GM19099 (cell line): ENCODE results near the gene HTR6.

Experiments used
- POLR2A ChIP-seq: IDR thresholded peaks from 3 replicates; pipeline ENCODE4 v1.6.1; 2011; ENCODE audit warnings: low read depth; ENCODE audit not compliant: insufficient read length; ENCODE audit errors: extremely low read depth

The HTR6 gene

GRCh38 chr1:19648239-19648638 lies 16.4 kb upstream of the HTR6 start:
- no peak for TF ChIP-seq POLR2A

- TF ChIP-seq POLR2A: no peak
Measured at GRCh38 chr1:19648689-19649088, 16.0 kb upstream of the HTR6 start.

DNA sequence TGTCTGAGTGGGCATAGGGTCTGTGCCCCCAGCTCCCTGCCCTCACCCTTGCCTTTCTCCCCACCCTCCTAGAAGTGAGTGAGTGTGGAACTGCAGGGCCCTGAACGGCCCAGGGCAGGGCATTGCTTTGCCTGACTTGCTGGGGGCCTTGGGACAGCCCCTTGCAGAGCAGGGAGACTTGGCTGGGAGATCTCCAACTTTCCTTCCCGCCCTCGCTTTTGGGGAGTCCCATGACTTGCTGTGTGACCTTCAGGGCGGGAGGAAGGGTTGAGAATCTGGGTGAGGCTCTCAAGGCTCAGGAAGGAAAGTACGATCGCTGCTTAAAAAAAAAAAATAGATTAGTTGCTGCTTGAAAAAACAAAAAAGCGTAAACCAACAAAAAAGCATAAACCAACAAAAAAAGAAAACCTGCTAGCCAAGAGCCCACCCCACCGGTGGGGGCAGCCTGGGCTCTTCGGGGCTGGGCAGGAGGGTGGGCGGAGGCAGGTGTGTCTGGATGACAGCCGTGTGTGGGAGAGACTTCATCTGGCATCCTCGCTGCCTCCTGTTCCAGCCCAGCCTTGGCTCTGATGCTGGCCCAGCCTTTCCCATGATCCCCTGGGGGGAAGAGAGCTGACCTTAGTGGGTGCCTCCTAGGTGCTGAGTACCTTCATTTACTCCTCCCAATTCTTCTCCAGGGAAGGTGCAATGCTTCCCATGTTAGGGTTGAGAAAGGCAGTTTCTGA lies 14.1 kb upstream of the HTR6 start:
- no peak for TF ChIP-seq POLR2A

- TF ChIP-seq POLR2A: no peak
Measured at GRCh38 chr1:19651141-19651737, 13.4 kb upstream of the HTR6 start.

DNA sequence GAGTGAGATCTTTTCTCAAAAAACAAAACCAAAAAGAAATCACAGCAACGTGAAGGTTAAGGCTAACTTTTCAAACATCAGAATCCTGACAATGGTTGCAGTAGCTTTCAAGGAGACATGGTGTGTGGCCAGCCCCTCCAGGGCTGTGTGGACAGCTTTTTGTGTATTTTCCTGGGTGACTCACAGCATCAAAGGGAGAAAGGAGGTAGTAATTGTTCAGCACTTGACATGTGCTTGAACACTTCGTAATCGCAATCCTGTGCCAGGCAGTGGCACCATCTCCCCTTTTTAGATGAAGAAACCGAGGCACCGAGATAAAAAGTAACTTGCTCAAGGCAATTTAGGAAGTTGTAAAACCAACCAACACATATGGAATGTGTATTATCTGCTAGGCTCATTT lies 10.3 kb upstream of the HTR6 start:
- no peak for TF ChIP-seq POLR2A

- TF ChIP-seq POLR2A: no peak
Measured at GRCh38 chr1:19654886-19655717, 9.6 kb upstream of the HTR6 start.

DNA sequence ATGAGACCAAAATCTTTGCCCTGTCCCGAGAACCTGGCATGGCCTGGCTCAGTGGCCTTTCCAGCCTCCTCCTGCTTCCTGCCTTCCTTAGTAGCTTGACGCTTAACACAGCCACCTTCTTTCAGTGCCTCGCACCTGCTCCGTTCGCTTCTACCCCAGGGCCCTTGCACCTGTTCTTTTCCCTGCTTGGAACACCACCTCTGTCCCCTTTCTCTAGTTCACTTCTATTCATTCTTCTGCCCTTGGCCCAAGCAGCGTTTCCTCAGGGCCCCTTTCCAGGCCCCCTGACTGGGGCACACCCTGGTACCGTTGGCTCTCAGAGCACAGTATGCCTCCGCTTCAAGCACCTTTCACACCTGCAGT lies 9.0 kb upstream of the HTR6 start:
- no peak for TF ChIP-seq POLR2A

GRCh38 chr1:19656134-19656779 lies 8.4 kb upstream of the HTR6 start:
- no peak for TF ChIP-seq POLR2A

DNA sequence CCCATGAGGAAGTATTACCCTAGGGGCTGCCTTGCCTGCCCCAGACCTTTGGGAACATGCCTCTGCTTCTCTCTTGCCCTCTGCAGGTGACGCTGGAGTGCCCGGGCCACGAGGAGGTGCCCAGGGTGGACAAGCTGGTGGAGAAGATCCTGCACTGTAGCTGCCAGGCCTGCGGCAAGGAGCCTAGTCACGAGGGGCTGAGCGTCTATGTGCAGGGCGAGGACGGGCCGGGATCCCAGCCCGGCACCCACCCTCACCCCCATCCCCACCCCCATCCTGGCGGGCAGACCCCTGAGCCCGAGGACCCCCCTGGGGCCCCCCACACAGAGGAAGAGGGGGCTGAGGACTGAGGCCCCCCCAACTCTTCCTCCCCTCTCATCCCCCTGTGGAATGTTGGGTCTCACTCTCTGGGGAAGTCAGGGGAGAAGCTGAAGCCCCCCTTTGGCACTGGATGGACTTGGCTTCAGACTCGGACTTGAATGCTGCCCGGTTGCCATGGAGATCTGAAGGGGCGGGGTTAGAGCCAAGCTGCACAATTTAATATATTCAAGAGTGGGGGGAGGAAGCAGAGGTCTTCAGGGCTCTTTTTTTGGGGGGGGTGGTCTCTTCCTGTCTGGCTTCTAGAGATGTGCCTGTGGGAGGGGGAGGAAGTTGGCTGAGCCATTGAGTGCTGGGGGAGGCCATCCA lies 7.8 kb upstream of the HTR6 start:
- no peak for TF ChIP-seq POLR2A

- TF ChIP-seq POLR2A: no peak
Measured at GRCh38 chr1:19657511-19657910, 7.2 kb upstream of the HTR6 start.

DNA sequence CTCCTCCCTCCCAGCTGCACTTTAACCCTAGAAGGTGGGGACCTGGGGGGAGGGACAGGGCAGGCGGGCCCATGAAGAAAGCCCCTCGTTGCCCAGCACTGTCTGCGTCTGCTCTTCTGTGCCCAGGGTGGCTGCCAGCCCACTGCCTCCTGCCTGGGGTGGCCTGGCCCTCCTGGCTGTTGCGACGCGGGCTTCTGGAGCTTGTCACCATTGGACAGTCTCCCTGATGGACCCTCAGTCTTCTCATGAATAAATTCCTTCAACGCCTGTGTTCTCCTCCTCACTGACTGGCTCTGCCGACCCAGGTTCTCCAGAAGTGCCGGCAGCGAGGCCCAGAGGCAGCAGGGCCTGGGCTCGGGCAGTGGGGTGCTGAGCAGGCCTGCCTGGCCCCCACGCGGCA lies 6.5 kb upstream of the HTR6 start:
- no peak for TF ChIP-seq POLR2A

- no peak for TF ChIP-seq POLR2A
Measured at GRCh38 chr1:19661721-19662228, 2.9 kb upstream of the HTR6 start.

- TF ChIP-seq POLR2A: no peak
Measured at GRCh38 chr1:19662313-19662712, 2.4 kb upstream of the HTR6 start.

GRCh38 chr1:19665186-19665495 lies 466 bp downstream of the HTR6 start:
- no peak for TF ChIP-seq POLR2A
